Stomach smooth muscle (tissue), 2 donors: ENCODE data around the gene ADSL.

Experiments used
- H3K27ac ChIP-seq: one replicate; pipeline ENCODE4 v1.7.0; 2013; ENCODE audit warnings: mild to moderate bottlenecking, low read length, inconsistent platforms
- H3K27me3 ChIP-seq, 2 donors: one replicate each; pipeline ENCODE4 v1.7.0; 2013; ENCODE audit warnings: low read length in 2 of 2; ENCODE audit not compliant: insufficient read depth in 2 of 2, control insufficient read depth in 1 of 2
- H3K36me3 ChIP-seq, 2 donors: one replicate each; pipeline ENCODE4 v1.7.0; 2013; ENCODE audit warnings: low read length in 2 of 2; ENCODE audit not compliant: control insufficient read depth in 2 of 2, insufficient read depth in 2 of 2
- H3K4me1 ChIP-seq: one replicate; pipeline ENCODE4 v1.7.0; 2013; ENCODE audit warnings: low read length; ENCODE audit not compliant: control insufficient read depth, insufficient read depth
- H3K4me3 ChIP-seq, 2 donors: one replicate each; pipeline ENCODE4 v1.7.0; 2013; ENCODE audit warnings: low read length in 2 of 2
- H3K9ac ChIP-seq, 2 donors: one replicate each; pipeline ENCODE4 v1.7.0; 2013; ENCODE audit warnings: low read length in 2 of 2, mild to moderate bottlenecking in 1 of 2
- H3K9me3 ChIP-seq, 2 donors: one replicate each; pipeline ENCODE4 v1.7.0; 2013; ENCODE audit warnings: low read length in 2 of 2; ENCODE audit not compliant: control insufficient read depth in 2 of 2
- donor health status: healthy.
- donor health status: Pancreatic carcinoma.

Gene ADSL

DNA sequence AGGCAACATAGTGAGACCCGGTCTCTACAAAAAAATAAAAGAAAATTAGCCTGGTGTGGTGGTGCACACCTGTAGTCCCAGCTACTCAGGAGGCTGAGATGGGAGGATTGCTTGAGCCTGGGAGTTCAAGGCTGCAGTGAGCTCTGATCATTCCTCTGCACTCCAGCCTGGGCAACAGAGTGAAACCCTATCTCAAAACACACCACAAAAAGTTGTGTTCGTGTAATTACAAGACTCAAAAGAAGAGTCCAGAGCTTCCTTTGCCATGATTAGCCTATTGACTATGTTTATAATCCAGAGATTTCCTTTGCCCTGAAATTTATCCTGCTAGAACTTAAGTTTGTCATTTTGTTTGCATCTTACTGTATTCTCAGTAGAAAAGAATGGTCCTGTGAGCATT is 45.1 kb downstream of the ADSL start:
- Histone ChIP-seq H3K4me1 (peaks cover 3% of the 10 kb centered on the region), H3K27ac (no peak overlapping the region), H3K4me3 (no peak overlapping the region), H3K9me3 (no peaks in the 10 kb centered on the region), H3K36me3 (peaks cover 0 to 3% of the 10 kb centered on the region in 2 donors), H3K9ac (no peak overlapping the region), H3K27me3 (no peaks in the 10 kb centered on the region)

DNA sequence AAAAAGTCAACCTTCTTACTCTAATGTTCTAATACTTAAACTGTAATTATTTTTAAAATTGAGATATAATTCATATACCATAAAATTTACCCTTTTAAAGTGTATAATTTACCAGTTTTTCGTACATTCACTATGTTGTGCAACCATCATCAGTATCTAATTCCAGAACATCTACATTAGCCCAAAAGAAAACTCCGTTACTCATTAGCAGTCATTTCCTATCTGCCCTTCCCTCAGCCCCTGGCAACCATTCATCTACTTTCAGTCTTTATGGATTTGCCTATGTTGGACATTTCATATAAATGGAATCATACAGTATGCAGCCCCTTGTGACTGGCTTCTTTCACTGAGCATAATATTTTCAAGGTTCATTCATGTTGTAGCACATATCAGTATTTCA is 46.3 kb downstream of the ADSL start:
- H3K9ac ChIP-seq: no peak overlapping the region
- H3K27me3 ChIP-seq: no peaks in the 10 kb centered on the region
- peaks cover 3% of the 10 kb centered on the region for H3K4me1 ChIP-seq
- no peak overlapping the region for H3K4me3 ChIP-seq
- no peak overlapping the region for H3K27ac ChIP-seq
- peaks cover 0 to 3% of the 10 kb centered on the region in 2 donors for H3K36me3 ChIP-seq
- H3K9me3 ChIP-seq: no peaks in the 10 kb centered on the region

DNA sequence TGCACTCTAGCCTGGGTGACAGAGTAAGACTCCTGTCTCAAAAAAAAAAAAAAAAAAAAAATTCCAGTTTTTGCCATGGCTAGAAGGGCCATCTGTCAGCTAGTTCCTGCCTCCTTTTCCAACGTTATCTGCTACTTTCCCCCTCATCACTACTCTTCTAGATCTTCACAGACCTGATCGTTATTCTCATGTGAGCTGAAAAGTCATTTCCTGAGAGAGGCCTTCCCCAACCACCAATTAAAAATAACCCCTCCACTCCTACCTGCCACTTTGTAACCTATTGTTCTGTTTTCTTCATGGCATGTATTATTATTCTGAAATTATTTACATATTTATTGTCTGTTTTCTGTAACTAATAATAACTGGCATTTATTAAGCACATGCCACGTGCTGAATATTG is 48.3 kb downstream of the ADSL start:
- Histone ChIP-seq H3K27ac (no peak overlapping the region), H3K27me3 (no peaks in the 10 kb centered on the region), H3K9me3 (no peaks in the 10 kb centered on the region), H3K36me3 (peaks cover 0 to 3% of the 10 kb centered on the region in 2 donors), H3K4me1 (peaks cover 3% of the 10 kb centered on the region), H3K9ac (no peak overlapping the region), H3K4me3 (no peak overlapping the region)

DNA sequence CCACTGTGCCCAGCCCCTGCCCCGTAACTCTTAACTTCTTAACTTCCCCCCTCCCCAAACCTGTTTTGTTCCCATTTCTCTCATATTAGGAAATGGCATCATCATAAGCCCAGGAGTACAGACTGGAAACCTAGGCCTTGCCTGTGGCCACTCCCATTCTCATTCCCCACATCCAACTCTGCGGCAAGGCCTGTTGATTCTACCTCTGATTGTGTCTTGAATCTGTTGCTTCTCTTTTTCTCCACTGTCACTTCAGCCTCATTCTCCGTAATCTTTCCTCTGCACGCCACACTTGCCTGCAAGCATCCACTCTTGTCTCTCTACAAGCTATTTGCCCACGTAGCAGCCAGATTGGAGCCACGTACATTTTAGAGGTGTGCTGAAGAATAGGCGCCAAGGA is 49.3 kb downstream of the ADSL start:
- peaks cover 0 to 3% of the 10 kb centered on the region in 2 donors for H3K36me3 ChIP-seq
- no peaks in the 10 kb centered on the region for H3K27me3 ChIP-seq
- no peak overlapping the region for H3K4me3 ChIP-seq
- no peak overlapping the region for H3K27ac ChIP-seq
- no peaks in the 10 kb centered on the region for H3K9me3 ChIP-seq
- peaks cover 3% of the 10 kb centered on the region for H3K4me1 ChIP-seq
- no peak overlapping the region for H3K9ac ChIP-seq

DNA sequence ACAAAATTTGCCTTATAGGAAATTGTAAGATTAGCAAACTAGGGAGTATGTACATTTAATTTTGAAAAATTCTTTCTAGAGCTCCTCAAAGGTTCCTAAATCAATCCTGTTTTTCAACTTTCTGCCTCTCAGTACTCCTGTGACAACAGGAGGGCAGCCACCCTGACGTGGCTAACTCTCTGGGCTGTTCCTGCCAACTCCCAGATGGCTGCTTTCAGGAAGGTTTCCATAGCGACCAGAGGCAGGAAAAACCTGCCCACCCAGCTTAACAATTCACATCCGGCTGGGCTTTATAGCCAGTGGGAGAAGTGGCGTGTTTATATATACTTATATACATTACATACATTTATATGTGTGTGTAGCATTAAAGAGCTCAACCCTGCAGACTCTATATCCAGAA is 50.6 kb downstream of the ADSL start:
- no peak overlapping the region for H3K9ac ChIP-seq
- no peak overlapping the region for H3K27ac ChIP-seq
- no peaks in the 10 kb centered on the region for H3K27me3 ChIP-seq
- no peaks in the 10 kb centered on the region for H3K9me3 ChIP-seq
- H3K4me3 ChIP-seq: no peak overlapping the region
- peaks cover 3% of the 10 kb centered on the region for H3K4me1 ChIP-seq
- peaks cover 6 to 7% of the 10 kb centered on the region in 2 donors for H3K36me3 ChIP-seq

DNA sequence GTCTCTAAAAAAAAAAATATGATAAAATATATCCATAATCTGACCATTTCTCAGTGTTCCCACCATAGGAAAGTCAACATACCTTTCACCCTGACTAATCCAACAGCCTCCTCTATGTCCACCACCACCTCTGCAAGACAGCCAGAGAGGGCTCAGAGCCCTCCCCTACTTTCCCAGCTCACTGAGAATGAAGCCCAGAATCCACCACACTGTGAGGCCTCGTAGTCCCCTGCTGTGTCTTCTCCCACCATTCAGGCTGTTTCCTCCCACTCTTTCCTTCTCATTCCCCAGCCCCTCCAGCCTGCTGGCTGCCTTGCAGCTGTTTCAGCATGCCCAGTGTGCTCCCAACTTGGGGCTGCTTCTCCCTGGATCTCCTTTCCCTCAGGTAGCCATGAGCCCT is 51.1 kb downstream of the ADSL start:
- H3K4me1 ChIP-seq: peaks cover 3% of the 10 kb centered on the region
- H3K4me3 ChIP-seq: no peak overlapping the region
- no peak overlapping the region for H3K9ac ChIP-seq
- no peaks in the 10 kb centered on the region for H3K9me3 ChIP-seq
- H3K36me3 ChIP-seq: peaks cover 9 to 10% of the 10 kb centered on the region in 2 donors
- no peak overlapping the region for H3K27ac ChIP-seq
- H3K27me3 ChIP-seq: no peaks in the 10 kb centered on the region

DNA sequence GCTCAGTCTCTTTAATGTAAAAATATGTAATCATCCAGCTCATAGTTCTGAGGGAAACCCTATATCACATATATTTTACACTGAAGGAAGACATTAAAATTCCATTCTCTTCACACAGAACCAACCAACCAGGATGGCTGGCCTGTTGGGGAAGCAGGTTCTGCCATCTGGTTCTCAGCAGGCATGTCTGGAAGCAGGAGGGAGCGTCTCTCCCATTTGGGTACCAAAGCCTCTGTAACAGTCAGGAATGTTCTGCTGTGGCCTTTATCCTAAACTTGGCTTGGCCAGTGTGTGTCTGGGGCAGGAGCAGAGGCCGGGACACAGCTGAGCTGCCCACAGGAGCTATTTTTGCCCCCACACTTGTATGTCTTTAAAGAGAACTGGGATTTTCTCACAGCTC is 53.3 kb downstream of the ADSL start:
- Histone ChIP-seq H3K9ac (no peak overlapping the region), H3K36me3 (peaks cover 15 to 26% of the 10 kb centered on the region in 2 donors), H3K27me3 (no peaks in the 10 kb centered on the region), H3K27ac (no peak overlapping the region), H3K4me3 (no peak overlapping the region), H3K4me1 (no peaks in the 10 kb centered on the region), H3K9me3 (no peaks in the 10 kb centered on the region)

DNA sequence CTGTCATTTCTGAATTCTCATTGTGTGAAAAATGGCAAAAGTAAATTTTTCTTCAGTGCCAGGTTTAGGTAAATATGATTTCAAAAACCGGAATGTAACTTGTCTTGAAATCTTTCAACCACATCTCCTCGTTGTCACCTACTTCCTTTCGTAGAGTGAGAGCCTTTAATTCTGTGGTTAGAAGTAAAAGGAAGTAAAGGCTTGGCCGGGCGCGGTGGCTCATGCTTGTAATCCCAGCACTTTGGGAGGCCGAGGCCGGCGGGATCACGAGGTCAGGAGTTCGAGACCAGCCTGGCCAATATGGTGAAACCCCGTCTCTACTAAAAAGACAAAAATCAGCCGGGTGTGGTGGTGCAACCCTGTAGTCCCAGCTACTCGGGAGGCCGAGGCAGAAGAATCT is 53.9 kb downstream of the ADSL start:
- no peaks in the 10 kb centered on the region for H3K4me1 ChIP-seq
- H3K9ac ChIP-seq: no peak overlapping the region
- no peak overlapping the region for H3K27ac ChIP-seq
- no peaks in the 10 kb centered on the region for H3K9me3 ChIP-seq
- H3K27me3 ChIP-seq: no peaks in the 10 kb centered on the region
- H3K36me3 ChIP-seq: peaks cover 21 to 30% of the 10 kb centered on the region in 2 donors
- no peak overlapping the region for H3K4me3 ChIP-seq

DNA sequence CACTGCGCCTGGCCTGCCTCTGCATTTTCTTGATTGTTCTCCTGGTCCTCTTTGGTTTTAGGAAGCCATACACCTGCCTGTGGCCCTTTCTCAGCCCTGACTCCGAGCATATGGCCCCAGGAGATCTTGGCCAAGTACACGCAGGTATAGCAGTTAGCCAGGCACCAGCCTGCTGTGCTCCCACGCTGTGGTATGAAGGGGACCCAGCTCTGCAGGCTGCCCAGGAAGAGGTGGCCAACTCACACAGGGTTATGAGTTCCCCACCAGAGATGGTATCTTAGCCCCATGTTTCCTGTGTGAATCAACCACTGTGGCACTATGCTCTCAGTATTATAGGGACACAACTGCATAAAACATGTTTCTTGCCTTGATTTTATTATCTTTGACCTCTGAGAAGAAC is 55.2 kb downstream of the ADSL start:
- Histone ChIP-seq H3K4me3 (no peak overlapping the region), H3K4me1 (no peaks in the 10 kb centered on the region), H3K9ac (no peak overlapping the region), H3K9me3 (no peaks in the 10 kb centered on the region), H3K27me3 (no peaks in the 10 kb centered on the region), H3K36me3 (peaks cover 33 to 40% of the 10 kb centered on the region in 2 donors), H3K27ac (no peak overlapping the region)

DNA sequence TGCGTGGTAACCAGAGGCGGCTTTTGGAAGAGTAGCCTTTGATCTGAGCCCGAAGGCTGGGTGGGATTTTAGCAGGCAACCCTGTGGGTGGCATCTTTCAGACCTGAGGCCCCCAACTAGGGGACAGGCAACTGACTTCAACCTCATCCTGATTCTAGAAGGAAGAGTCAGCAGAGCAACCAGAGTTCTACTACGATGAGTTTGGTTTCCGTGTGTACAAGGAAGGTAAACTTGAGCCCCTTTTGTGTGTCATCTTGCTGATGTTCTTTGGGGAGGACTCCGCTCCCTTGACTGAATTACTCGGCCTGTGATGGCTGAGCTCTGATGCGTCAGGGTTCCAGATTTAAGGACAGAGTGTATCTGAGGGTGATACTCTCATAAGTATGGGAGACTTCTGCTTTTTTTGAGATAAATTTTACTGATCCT is 55.7 kb downstream of the ADSL start:
- H3K9me3 ChIP-seq: no peaks in the 10 kb centered on the region
- no peaks in the 10 kb centered on the region for H3K27me3 ChIP-seq
- H3K9ac ChIP-seq: no peak overlapping the region
- no peak overlapping the region for H3K27ac ChIP-seq
- no peaks in the 10 kb centered on the region for H3K4me1 ChIP-seq
- peaks cover 36 to 44% of the 10 kb centered on the region in 2 donors for H3K36me3 ChIP-seq
- H3K4me3 ChIP-seq: no peak overlapping the region

DNA sequence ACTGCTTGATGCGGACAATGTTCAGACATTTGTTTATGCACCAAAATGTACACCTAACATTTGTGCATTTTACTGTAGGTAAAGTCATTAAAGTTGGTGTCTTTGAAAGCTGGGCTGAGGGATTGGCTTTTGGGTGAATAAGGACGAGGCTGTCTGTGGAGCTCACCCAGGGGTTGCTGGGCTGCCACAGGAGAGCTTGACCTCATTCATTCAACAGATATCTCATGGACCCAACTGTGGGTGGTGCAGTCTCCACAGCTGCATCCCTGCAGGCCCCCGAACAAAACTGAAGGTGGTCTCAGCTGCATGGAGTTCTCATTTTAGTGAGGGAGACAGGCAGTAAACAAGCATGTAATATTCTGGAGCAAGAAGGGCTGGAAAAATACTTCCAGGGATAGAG is 56.8 kb downstream of the ADSL start:
- no peaks in the 10 kb centered on the region for H3K4me1 ChIP-seq

More for the DNA sequence above, 56.8 kb downstream of the ADSL start:
- Histone ChIP-seq H3K4me3 (no peak overlapping the region), H3K36me3 (peaks cover 46 to 53% of the 10 kb centered on the region in 2 donors), H3K9ac (no peak overlapping the region), H3K27ac (no peak overlapping the region), H3K9me3 (no peaks in the 10 kb centered on the region), H3K27me3 (no peaks in the 10 kb centered on the region)
